ENCODE measurements around the gene AKT1S1.

The AKT1S1 gene

GRCh38 chr19:49907745-49908446 lies 30.7 kb upstream of the AKT1S1 start:
- no peak for DNase-seq (ENCODE audit: low read depth)

- DNase-seq (ENCODE audit: low read depth): no peak
Measured at GRCh38 chr19:49906879-49907564, 29.9 kb upstream of the AKT1S1 start.

DNA sequence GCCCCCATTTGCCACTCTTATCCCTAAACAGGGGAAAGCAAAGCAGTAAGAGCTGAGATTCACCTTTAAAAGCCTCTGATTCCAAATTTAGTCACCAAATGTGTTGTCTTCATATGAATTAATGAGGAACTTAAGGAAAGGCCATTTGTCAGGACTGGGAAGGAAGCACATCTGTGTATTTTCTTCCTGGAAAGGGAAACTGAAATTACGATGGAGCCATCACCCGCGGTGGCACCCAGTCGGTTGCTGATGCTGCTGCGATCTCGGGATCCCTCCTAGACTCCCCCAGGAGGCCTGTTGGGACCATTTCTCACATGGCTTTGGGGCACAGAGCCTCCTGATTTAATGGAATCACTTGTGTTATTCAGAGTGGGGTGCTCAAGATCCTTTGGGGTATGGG lies 27.0 kb upstream of the AKT1S1 start:
- no peak for DNase-seq (ENCODE audit: low read depth)

GRCh38 chr19:49896863-49897621 lies 19.9 kb upstream of the AKT1S1 start, which contains the start of gene IL4I1:
TSS of gene IL4I1 (minus strand) at chr19:49896887. CDS start at chr19:49896160, 727 bp downstream.
- peak; percentile 49 for DNase-seq (ENCODE audit: low read depth)

- DNase-seq (ENCODE audit: low read depth): no peak
Measured at GRCh38 chr19:49895566-49896297, 18.6 kb upstream of the AKT1S1 start.

DNA sequence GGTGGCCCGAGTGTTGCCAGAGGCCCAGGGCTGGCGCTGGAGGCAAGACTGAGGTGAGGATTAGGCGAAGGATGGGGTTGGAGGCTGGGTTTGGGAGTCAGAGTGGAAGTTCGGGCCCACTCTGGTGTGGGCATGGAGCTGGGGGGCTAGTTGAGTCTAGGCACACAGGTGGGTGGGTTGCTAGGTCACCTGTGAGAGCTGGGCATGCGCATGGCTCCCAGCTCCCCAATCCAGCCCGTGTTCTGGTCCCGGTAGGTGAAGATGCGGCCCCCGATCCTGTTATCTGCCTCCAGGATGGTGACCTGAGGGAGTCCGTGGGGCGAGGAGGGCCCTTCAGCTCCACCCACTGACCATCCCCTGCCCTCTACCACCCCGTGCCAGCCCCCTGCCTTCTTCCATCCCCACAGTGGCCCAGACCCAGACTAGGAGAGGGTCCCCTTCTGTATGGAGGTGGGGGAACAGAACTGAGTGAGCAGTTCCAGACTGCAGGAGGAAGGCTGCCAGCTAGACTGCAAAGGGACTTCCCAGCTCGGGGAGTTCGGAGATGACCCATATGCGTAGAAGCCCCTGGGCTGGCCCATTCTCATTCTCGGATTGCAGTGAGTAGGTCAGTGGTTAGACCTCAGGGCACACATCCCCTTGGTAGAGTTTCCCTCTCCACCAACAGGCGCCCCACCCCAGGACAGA lies 17.9 kb upstream of the AKT1S1 start:
- no peak for DNase-seq (ENCODE audit: low read depth)

DNA sequence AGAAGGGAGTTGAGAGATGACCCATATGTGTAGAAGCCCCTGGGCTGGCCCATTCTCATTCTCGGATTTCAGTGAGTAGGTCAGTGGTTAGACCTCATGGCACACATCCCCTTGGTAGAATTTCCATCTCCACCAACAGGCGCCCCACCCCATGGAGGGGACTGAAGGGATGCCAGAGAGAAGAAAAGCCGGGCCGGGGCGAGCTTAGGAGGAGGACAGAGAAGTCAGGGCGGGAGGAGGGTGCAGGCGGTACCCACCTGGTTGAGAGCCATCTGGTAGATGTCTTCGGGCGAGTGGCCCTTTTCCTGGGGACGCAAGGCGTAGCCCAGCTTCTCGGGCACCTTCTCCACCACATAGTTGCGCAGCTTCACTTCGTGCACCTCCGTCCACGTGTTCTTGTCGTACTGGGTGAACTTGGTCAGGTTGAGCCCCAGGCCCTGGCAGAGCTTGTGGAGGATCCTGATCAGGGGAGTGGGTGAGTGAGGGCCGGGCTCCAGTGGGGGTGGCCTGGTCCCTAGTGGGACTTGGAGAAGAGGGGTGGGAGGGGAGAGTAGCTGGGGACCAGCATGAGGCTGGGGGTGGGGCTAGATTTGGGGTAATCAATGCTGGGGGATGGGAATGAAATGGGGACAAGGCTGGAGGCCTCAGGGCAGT lies 17.0 kb upstream of the AKT1S1 start:
- DNase-seq (ENCODE audit: low read depth): no peak

DNA sequence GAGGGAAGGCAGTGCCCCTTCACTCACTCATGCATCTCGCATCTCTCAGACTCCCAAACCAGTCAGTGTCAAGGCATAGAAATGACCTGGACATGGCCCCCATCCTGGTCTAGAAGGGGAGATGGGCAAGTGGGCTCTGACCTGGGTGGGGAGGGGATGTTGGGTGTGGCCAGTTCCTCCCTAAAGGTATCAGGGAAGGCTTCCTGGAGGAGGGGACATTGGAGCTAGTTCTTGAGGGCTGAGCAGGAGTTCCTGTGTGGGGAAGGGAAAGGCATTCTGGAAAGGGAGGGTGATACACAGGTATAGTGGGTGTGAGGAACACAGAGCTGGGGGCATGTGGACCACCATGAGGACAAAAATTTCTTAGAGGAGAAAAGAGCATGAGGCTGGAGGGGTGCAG lies 15.6 kb upstream of the AKT1S1 start:
- DNase-seq (ENCODE audit: low read depth): no peak

- DNase-seq (ENCODE audit: low read depth): no peak
Measured at GRCh38 chr19:49891393-49891792, 14.2 kb upstream of the AKT1S1 start.

DNA sequence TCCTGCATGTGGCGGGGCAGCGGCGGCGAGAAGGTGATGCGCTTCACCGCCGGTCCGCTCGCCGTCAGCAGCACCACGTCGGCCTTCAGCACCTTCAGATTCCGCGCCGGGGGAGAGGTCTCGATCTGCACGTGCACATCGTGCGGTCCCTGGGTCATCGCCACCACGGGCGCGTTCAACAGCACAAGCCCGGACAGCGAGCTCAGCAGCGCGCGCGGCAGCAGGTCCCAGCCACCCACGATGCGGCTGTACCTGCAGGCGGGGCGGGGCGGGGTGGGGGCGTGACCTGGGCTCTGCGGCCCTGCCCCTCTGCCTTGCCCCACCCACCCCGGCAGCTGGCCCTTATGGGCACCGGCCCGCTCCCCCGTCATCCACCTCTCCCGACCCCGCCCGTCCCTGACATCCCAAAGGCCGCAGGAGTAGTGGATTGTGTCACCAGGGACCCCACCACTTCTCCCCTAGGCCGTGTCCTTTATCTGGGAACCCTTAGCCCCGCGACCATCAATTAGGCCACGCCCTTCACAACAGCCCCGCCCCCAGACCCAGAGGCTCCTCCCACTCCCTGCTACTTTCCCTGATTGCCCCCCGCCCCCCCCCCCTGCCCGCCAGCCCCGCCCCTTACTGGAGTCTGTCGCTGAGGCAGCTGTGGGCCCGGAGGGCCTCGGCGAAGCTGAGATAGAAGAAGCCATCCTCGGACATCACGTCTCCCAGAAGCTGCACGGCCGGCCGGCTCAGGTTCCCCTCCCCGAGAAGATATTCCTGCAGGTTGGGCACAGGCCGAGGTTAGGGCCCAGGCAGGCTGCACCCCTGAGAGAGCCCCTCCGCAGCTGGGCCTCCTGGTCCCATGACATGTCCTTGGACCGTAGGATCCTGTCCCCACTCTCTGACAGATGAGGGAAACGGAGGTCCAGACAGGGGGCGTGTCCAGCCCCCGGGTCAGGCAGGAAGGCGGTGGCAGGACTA lies 13.5 kb upstream of the AKT1S1 start:
- peak; percentile 67 for DNase-seq (ENCODE audit: low read depth)

DNA sequence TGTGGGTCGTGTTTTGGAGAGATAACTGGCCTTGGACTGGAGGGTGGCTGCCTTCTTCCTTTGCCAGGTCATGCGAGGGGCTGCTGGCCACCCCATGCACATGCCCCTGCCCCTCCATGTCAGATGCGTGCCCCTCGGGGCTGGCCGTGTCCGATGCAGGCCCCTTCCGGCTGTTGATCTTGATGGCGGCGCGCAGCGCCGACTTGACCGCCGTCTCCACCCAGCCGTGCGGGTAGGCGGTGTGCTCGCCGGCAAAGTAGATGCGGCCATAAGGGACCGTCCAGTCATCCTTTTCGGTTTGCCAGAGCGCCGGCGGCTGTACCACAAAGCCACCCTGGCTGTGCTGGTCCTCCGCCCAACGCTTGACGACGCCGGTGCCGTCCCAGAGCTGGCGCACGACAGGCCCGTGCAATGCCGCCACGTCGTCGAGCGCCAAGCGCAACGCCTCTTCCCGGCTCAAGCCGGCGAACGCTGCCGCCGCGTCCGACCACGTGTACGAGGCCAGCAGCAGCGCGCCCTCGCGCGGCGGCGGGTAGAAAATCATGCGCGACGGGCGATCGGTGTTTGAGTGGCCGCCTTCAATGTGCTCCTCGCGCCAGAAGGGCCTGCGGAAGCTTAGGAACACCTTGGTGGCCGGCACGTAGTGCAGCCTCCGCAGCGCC lies 12.7 kb upstream of the AKT1S1 start:
- peak; percentile 66 for DNase-seq (ENCODE audit: low read depth)

GRCh38 chr19:49889038-49889686 lies 12.0 kb upstream of the AKT1S1 start:
- DNase-seq (ENCODE audit: low read depth): no peak

GRCh38 chr19:49888510-49888824 lies 11.3 kb upstream of the AKT1S1 start:
- DNase-seq (ENCODE audit: low read depth): no peak

DNA sequence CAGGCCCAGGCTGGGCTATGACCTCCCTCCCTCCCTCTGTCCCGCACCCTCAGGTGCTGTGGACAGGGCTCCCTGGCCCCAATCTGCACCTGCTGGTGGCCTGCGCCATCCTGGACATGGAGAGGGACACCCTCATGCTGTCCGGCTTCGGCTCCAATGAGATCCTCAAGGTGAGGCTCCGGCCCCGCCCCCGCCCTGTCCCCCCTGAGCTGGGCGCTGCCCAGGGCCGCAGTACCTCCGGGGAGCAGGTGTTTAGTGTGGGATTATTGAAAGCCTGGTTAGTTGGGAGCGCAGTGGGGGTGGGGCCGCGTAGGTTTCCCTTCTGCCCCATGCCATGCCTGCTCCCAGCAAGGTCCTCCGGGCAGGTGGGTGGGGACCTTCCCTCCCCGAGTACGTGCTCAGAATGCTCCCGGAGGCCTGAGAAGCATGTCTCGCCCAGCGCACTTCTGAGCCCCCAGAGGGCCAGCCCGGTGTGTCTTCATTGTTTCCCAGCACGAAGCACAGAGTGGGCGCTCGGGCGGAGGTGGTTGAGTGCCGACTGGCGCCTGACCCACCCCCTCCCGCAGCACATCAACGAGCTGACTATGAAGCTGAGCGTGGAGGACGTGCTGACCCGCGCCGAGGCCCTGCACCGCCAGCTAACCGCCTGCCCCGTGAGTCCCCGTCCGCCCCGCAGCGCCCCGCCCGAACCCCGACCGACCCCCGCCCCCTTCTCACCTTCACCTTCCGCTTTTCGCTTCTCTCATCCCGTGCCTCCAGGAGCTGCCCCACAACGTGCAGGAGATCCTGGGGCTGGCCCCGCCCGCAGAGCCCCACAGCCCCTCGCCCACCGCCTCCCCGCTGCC lies 10.7 kb upstream of the AKT1S1 start:
- DNase-seq (ENCODE audit: low read depth): no peak

- no peak for DNase-seq (ENCODE audit: low read depth)
Measured at GRCh38 chr19:49887037-49887664, 10.0 kb upstream of the AKT1S1 start.

GRCh38 chr19:49884760-49885159 lies 7.6 kb upstream of the AKT1S1 start:
- no peak for DNase-seq (ENCODE audit: low read depth)

- no peak for DNase-seq (ENCODE audit: low read depth)
Measured at GRCh38 chr19:49884109-49884508, 7.0 kb upstream of the AKT1S1 start.

GRCh38 chr19:49883094-49883493 lies 5.9 kb upstream of the AKT1S1 start:
- DNase-seq (ENCODE audit: low read depth): no peak

All from stimulated activated CD4-positive, alpha-beta T cell treated with anti-CD3 and anti-CD28 coated beads, Interleukin-2, amount 100 ng/mL, for 4 hours (primary cell).